GM21786 (cell line): ENCODE results near the gene TBX18.

Experiments
- ATAC-seq: cut with Tn5 transposase; IDR thresholded peaks from one replicate; pipeline ENCODE4 v1.9.1; 2021; ENCODE audit not compliant: unreplicated experiment

Gene TBX18

GRCh38 chr6:84675651-84676050 is 88.7 kb downstream of the TBX18 start:
- no peak for ATAC-seq

GRCh38 chr6:84674395-84674794 is 90.0 kb downstream of the TBX18 start:
- ATAC-seq = no peak

DNA sequence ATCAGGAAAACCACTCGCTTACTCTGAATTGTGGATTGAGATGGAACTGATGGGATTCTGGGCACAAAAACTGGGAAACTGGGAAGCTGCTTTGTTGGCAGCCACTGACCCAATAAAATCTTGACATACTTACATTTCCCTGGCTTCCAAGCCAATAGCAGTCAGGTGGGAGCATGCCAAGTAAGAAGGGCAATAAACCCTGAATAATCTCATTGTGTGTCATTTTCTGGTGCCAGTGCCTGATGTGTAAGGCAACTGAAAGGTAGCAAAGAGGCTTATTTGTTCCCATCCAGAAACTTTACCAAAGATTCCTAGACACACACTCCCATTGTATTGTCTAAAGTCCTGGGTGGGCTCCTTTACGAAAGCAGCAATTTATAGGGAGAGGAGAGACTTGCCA is 93.2 kb downstream of the TBX18 start:
- no peak for ATAC-seq

DNA sequence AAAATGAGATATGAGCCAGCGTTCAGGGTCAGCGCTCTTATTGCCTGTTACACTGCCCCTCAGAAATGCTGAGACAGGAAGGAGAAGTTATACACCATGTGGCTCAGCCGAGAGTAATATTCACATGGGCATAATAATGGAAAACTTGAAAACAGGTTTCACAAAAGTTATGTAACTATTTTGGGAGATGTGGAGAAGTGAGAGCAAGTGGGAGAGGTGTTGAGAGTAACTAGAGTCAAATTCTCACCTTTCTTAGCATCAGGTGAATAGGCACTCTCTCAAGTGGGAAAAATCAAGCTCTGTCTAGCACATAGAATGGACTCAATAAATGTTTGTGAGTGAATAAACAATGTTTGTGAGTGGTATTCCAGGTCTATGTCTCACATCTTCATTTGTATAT is 94.5 kb downstream of the TBX18 start:
- no peak for ATAC-seq

- no peak for ATAC-seq
Measured at GRCh38 chr6:84667252-84668213, 96.9 kb downstream of the TBX18 start.

- ATAC-seq = no peak
Measured at GRCh38 chr6:84665401-84665800, 99.0 kb downstream of the TBX18 start.

DNA sequence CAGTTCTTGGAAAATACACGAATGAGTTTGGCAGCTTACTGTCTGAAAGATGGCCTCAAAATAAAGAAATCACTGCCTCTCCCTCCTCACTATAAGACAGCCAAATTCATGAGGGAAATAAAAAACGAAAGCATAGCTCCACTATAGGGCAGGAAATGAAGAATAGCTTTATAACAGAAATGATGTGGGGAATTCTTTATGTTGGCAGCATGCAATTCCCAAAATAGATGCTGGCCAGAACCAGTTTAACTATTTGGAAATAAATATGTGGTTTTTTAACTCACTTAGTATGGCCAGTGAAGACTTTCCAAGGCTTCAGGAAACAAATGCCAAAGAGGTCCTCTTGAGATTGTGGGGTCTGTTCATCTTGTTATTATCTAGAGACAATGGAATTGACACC is 100.5 kb downstream of the TBX18 start:
- no peak for ATAC-seq

DNA sequence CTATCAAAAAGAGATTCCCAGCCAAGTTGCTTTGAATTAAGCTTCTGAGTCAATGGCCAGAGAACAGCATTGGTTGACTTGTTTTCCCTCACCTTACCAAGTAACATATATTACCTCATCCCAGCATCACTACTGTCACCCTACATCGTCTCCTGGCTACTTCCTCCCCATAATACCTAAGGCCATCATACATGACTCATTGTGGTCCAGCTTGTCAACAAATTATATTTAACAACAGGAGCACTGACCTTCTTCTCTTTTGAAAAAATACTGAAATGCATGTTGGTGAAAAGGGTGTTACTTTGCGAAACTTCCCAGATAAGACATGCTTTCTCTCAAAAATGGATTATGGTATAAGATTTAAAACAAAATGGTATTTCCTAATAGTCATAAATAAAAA is 106.9 kb downstream of the TBX18 start:
- ATAC-seq = no peak

DNA sequence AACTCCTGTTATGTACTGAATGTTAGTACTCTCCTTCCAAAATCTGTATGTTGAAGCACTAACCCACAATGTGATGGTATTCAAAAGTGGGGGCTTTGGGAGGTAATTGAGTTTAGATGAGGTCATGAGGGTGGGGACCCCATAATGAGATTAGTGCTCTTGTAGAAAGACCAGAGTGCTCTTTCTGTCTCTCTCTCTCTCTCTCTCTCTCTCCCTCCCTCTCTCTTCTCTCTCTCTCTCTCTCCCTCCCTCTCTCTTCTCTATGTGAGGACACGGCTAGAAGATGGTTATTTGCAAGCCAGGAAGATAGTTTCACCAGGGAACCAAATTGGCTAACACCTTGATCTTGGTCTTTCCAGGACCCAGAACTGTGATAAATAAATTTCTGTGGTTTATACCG is 107.4 kb downstream of the TBX18 start:
- ATAC-seq = no peak

DNA sequence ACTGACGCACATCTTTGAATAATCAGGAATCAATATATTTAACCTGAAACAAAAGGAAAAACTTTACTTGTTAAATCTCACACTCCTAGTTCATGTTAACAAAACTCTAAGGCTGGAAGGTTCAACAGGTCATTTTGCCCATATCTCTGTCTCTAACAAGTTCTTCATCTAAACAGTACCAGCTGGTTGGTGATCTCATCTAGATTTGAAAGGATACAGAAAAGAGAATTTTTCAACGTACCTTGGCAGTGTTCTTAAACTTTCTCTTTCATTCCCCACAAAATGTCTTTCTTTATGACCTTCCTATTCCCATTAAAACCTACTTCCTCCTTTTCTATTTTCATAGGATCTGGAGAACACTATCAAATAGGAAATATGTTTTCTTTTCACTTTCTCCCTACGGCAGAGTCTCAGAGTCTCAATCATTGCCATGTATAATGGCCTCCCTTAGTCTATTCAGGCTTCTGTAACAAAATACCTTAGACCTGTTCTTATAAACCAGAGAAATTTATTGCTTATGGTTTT is 111.3 kb downstream of the TBX18 start:
- no peak for ATAC-seq

GRCh38 chr6:84652356-84653026 is 111.9 kb downstream of the TBX18 start:
- ATAC-seq = no peak

DNA sequence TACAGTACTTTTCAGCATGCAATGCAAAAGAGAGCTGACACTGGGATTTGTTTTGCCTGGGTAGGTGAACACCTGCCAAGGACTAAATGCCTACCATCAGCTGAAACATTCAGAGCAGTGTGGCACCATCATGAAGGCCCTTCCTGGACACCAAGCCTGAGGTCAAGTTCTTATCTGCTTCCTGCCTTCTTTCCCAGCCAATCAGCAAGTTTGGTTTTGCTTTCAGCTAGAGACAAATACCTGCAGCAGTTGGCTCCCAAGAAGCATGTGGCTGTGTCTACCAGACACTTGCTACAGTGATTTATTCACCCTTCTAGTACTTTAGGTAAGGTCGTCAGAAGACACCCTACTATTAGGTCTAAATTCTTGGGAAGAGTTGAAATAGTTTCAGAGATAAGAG is 112.8 kb downstream of the TBX18 start:
- ATAC-seq = no peak

DNA sequence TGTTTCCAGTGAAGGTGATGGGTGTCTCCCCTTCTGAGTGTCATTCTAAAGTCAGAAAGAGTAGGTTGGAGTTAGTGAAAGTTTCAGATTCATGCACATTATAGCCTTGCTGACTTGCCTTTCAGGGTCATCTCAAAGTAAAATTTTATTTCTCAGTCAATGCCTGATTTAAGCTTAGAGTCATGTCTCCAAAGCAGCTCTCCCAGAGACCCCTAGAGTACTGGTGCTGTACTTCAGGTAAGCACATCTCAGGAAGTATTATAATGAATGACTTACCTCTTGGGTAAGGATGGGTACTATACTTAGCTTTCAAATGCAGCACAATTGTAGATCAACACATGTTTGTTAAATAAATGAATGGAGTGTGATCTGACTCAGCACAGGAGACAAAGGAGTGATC is 116.0 kb downstream of the TBX18 start:
- ATAC-seq = no peak

- ATAC-seq = no peak
Measured at GRCh38 chr6:84645563-84646266, 118.7 kb downstream of the TBX18 start.

DNA sequence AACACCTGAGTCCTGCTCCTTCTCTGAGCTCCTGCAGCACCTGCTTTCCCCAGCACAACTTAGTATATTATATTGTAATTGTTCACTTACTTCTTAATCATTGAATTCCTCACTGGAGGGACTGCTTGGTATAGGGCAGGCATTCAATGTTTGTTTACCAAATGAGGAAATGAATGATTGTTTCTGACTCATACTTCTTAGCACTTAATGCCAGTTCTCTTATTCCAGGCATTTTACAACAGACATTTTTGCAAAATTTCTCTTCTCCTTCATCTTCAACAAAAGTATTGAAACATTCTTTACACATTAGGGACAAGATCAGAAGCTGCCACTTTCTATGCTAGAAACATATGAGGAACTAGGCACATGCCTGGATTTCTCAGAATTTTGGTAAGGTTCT is 119.4 kb downstream of the TBX18 start:
- ATAC-seq = no peak

- no peak for ATAC-seq
Measured at GRCh38 chr6:84643778-84644177, 120.6 kb downstream of the TBX18 start.

GRCh38 chr6:84641076-84641475 is 123.3 kb downstream of the TBX18 start:
- ATAC-seq = no peak

DNA sequence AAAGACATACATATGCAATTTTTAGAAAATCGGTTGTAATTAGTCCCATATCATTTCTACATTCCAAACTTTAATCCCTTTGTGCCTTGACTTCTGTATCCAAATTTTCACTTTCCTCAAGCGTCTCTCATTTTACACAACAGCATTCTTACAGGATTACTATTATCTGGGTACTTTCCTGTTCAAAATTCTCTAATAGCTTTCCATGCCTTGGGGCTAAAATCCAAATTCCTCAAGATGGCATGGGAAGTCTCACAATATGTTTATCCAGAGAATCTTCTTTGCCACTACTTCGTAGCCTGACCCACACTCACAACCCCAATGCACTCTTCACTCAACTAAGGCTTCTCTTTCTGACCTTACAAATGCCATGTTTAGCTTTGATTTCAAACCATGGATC is 125.0 kb downstream of the TBX18 start:
- ATAC-seq = no peak

- no peak for ATAC-seq
Measured at GRCh38 chr6:84638286-84638685, 126.1 kb downstream of the TBX18 start.
